NCI-H82 treated with DMSO at 0.1 percent for 48 hours (cell line): ENCODE data around the gene IPO5.

Source experiments
- DNase-seq: peaks from one replicate; lab custom pipeline; 2025; ENCODE audit not compliant: unreplicated experiment; lab: John Stamatoyannopoulos, UW

Gene IPO5

DNA sequence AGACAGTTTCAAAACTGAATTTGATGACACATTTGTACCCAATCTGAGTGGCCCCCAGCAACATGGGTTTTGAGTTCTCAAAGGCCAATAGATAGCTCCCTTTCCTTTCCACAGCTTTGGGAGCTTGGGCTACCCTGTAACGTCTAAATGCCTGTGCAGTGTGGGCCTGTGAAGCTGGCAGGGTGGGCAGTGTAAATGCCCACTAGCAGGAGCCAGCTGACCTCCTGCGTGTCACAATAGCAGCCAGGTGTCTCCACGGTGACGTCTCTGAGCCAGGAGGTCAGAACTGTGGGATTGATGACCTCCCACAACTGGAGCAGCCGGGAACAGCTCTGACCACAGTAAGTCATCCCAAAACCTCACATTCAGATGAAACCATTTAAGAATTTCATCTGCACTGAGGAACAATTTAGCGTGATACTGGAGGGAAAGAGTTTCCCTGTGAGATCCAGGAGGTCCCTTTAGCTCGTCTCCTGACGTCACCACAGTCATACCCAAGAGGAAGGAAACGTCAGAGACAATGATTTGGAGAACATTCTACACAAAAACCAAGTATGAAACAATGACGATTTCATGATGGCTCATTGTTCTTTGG, at the start of gene IPO5:
Gene IPO5 (plus strand): TSS at position 300 of the 595 bp plus-strand sequence. CDS start 23,022 bp downstream, outside the sequence.
- DNase-seq: no peak

DNA sequence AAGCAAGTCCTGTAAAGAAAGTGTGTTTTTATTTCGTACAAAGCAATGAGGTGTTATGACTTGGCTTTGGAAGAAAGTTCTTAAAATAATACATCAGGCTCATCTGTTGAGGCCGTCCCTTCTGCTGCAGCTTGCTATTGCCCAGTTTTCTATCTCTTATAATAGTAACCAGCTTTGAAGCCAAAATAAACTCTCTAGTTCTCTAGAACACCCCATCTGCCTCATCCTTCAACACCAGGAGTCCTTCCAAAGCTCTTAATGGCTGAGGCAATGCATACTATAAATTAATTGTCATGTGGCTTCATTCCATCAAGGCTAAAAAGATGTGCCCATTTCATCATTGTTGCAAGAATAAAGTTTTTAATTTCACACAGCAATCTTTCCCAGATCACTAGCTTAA, 49.4 kb upstream of the IPO5 start:
- DNase-seq: no peak

DNA sequence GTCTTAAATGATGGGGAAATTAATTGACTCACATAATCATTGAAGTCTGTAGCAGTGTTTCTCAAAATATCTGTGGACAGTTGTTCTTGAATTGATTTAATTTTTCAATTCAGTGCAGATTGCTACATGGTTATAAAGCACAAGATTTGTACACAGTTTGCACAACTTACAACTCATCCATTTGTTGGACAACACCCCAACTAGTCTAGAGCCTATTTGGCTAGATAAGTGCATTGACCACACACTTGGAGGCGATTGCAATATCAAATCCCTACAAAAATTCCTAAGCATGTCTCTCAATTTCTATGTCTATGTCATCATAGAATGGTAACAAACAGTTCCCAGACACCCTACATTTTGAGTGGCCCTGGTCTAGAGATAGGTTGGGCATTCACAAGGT, 48.0 kb upstream of the IPO5 start:
- DNase-seq: no peak

DNA sequence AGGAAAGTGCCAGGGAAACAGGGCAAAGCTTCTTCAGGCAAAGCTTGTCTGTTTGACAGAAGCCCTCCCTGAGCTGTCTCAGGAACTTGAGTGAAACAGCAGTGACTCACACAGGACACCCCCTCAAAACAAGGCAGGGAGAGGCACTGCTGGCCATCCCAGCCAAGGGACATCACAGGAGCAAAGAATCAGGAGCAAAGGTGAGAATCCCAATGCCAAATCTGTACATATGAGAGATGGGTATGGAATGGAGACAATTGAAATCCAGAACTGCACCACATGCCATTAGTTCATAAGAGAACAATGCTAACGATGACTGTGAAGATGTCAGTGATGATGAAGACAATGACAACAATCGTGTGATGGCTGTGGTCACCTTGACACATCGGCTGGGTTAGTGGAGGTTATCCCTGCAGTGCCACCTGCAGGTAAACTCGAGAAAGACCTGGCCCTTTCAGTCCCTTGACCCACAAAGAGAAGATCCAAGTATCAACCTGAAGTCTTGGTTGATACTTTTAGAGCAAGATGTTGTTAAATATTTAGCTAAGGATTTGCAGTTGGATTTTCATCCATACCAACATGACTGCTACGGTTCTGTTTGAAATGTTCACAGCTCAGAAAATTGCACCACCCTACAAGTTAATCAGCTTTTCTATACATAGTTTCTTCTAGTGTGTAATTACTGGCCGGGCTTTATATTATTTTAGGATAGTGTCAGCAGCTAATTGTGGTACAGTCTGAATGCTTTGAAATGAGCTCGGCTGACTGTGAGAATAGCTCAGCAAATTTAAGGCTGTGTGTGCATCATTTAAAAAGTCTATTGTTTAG, 42.0 kb upstream of the IPO5 start:
- DNase-seq: no peak

DNA sequence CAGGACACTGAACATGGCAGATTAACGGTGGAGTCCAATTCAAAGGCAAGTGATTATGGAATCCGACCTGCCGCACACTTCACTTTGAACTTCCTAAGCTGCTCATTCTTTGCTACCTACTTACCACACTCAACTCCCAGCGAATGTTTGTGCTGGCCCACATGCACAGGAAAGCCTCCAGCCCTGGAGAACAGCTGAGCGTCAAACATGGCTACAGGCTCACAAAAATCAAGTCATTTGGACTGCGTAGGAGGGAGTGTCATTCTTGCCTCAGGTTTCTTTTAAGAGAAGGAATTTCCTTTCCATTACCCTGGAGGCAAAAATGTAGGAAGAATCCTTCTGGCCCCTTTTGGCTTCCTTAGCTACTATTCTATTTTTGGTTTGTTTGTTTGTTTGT, 41.3 kb upstream of the IPO5 start:
- no peak for DNase-seq

DNA sequence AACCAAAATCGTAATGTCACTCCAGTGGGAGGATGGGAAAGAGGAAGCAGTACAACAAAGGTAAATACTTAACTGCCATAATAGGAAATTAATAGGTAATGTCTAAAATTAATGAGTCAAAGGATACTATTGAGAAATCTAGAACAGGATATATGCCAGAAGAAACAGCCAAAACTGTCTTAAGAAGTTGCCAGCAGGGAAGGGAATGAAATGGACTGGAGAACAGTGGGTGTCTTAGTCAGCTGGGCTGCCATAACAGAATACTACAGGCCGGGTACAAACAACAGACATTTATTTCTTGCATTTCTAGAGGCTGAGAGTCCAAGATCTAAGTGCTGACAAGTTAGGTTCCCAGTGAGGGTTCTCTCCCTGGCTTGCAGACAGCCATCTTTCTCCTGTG, 40.3 kb upstream of the IPO5 start:
- no peak for DNase-seq

DNA sequence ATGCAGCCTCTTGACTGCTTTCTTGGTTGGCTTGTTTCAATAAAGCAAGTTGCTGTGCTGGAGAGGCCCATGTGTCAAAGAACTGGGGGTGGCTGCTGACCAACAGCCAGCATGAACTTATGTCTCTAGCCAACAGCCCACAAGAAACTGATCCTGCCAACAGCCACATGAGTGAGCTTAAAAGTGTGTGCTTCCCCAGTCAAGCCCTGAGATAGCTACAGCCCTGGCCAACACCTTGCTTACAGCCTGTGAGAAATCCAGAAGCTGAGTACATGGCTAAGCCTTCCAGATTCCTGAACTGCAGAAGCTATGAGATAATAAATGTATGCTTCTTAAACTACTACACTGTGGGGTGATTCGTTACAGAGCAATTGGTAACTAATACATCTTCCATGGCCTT, 38.9 kb upstream of the IPO5 start:
- DNase-seq: no peak

DNA sequence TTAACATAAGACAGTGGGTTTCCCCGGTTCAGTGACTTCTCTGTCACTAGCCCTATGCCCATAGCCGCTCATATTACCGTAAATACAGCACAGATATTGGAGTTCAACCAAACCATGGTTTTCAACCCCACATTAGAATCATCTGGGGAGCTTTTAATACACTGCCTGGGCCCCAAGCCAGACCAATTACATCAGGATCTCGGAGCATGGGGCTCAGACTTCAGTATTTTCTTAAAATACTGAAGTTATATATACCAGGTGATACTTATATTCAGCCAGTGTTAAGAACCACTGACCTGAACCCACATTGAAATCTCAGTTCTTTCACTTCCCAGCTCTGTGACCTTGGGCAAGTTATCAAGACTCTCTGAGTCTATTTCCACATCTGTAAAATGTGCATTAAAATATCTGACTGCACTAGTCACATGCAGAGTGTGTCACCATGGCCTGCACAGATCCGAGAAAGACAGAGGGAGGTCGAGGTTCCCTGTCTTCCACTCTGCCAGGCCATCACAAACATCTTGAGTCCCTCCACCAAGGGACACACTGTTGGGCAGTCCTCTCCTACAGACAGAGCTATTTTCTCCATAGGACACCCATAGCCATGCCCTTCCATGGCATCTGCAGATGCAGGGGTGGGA, 32.2 kb upstream of the IPO5 start:
- DNase-seq: no peak

DNA sequence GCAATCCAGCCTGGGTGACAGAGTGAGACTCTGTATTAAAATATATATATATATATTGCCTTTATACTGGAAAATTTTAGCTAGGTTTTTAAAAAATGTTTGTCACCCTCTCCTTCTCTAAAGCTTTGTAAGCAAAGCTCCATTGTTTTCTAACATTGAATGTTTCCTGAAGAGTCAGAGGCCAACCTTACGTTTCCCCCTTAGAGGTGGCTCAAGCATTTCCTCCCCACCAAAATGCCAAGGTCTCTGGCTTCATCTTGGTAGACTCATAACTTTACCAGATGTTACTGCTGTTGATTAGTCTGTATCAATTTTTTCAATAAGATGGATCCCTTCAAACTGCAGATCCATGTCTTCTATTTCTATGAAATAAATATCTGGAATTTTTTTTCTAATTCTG, 25.2 kb upstream of the IPO5 start:
- no peak for DNase-seq

DNA sequence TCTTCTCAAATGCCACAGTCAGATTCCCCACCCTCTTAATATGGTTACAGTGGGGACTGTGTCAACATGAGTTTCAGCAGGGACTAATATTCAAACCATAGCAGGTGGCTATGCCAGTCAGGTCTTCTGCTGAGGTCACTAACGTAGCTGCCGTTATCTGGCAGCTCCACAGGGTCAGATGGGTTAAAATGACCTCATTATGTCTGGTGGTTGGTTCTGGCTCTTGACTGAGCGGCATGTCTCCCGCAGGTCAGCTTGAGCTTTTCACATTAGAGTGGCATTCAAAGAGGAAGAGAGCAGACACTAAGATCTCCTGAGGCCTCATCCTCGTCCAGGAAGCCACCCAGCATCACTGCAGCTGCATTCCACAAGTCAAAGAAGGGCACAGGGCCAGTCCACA, 21.4 kb upstream of the IPO5 start:
- DNase-seq: no peak

DNA sequence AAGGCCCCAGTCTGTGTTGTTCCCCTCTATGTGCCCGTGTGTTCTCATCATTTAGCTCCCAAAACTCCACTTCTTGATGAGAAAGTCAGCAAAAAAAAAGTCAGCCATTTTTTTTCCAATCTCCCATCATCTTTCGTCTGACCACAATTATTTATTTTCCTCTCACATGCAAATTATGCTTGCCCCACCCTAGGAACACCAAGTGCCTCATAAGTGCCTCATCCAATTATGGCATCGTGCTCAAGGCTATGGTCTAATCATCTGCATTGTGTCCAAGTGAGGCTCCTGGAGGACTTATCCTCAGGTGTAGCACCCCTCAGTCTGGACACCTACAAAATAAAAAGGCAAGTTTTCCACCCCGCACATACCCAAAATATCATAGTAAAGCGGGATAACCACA, 20.8 kb upstream of the IPO5 start:
- DNase-seq: no peak

DNA sequence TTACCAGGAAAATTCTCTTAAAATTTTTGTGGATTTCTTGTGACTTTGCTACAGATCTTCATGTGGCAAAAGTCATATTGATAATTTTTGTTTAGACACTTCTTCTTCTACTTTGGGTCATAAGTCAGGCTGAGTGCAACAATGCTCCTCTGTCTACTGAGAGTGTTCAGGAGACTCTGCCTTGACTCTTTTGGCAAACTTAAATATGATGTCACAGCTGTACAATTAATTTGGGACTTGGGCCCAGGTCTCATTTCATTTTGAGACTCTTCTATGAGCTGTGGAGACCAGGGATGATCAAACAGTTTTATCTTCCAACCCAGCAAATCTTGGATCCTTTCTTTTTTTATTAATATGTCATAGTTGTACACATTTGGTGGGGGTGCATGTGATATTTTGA, 19.7 kb upstream of the IPO5 start:
- no peak for DNase-seq

DNA sequence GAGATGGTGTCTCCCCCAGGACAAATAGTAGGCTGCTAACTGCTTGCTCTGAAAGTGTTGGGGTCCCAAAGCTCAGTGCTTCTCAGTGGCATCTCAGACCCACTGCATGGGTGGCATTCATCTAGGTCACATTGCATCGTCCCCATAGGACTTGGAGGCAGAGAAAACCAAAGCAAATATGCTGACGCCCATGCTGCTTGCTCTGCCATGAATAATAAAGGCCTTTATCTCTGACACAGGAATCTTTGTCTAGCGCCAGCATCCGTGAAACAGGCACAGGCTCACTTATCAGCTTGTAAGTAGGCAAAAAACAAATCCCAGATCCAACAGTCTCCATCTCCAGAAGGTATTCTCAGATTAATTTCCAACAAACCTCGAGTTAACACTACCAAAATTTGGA, 18.9 kb upstream of the IPO5 start:
- no peak for DNase-seq

DNA sequence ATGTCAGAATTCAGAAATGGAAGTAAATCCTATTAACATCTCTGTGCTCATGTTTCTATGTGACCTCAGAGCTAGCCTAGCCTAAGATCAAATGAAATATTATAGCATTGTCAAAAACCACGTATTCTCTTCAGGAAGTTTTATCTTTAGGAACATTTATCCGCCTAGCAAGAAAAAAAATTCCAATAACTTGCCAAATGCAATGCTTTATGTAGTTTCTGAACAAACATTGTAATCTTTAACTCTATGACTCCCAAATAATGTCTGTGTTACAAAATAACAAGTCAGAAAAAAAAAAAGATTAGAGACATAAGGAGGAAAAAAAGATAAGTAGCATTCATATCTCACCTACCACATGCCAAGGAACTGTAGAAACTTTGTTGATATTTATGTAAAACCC, 18.4 kb upstream of the IPO5 start:
- no peak for DNase-seq

DNA sequence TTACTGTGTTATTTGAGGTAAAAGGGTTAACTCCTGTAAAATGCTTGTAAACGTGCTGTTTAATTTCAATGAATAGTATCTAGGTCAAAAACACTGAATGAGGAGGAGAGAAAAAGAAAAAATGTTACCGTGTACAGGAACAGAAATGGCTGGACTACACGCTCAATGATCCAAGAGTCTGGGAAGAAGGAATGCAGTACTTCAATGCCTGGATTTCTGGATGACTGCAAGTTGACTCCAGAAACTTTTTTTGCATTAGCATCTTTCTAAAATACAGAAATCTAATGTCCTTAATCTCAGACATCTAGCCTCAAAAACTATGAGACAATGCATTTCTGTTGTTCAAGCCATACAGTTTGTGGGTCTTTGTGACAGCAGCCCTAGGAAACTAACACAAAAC, 17.4 kb upstream of the IPO5 start:
- no peak for DNase-seq

DNA sequence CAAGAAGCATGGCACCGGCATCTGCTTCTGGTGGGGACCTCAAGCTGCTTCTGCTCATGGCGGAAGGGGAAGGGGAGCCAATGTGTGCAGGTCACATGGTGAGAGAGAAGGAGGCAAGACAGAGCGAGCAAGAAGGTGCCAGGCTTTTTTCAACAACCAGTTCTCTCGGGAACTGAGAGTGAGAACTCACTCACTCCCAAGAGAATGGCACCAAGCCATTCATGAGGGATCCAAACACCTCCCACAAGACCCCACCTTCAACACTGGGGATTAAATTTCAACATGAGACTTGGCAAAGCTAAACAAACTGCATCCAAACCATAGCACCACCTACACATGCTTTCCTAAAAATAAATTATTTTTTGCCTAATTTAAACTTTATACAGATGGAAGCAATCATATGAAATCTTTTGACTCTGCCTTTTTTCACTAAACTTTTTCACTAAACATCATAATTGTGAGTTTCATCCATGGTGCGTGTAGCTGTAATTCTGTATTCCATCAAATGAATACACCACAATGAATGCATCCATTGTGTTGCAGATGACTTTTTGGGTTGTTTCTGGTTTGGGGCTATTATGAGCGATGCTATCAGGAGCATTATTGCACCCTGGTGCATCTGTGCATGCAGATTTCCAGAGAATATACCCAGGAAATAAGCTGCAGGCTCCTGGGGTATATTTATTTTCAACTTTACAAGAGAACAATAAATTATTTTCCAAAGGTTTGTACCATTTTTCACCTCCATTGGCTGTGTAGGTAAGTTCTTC, 14.6 kb upstream of the IPO5 start:
- DNase-seq: no peak

DNA sequence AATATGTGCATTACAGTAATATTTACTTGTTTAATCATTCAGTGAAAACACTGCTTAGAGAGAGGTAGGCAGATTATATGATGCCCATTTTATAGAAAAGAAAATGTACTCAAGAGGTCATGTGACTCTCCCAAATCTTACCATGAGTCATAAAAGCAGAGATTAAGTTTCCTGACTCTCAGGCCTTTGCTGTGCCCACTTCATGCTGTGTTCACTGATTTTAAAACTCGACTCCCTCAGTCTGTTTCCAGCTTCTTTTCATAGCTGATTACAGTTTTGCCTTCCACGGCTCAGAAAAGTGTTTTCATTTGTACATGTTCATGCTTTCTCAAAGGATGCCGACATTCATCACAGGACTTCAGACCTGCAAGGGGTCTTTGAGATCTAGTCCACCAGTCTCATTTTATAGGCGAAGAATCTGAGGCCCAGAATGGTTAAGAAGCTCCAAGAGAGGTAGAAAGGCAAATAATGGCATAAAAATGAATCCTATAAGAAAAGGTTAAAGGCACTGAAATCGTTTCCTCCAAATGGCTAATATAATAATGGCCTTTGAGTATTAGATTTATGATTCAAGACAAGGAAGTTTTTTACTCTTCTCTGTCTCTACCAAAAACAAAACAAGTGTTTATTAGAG, 9.0 kb upstream of the IPO5 start:
- DNase-seq: no peak

DNA sequence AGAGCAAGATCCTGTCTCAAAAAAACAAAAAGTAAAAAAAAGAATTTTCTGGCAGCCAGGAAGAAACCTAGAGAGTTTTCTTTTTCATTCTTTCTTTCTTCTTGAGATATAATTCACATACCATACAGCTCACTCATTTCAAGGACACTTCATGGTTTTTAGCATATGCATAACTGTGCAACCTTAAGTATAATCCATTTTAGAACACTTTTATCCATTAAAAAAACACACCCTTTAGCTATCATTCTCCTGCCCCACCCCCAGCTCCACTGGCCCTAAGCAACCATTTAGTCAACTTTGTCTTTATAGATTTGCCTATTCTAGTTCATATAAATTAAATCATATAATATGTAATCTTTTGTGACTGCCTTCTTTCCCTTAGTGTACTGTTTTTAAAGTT, 8.1 kb upstream of the IPO5 start:
- no peak for DNase-seq

DNA sequence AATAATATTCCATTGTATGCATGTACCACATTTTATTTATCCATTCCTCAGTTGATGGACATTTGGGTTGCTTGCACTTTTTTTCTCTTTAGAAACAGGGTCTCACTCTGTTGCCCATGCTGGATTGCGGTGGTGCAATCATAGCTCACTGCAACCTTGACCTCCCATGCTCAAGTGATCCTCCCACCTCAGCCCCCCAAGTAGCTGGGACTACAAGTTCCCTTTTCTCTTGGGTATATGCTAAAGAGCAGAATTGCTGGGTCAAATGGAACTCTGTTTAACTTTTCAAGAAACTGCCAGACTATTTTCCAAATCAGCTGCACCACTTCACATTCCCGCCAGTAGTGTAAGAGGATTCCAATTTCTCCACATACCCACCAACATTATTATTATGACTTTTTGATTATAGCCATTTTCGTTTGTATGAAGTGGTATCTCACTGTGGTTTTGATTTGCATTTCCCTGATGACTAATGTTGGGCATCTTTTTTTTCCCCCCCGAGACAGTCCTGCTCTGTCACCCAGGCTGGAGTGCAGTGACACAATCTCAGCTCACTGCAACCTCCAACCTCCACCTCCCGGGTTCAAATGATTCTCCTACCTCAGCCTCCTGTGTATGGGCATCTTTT, 7.6 kb upstream of the IPO5 start:
- no peak for DNase-seq

DNA sequence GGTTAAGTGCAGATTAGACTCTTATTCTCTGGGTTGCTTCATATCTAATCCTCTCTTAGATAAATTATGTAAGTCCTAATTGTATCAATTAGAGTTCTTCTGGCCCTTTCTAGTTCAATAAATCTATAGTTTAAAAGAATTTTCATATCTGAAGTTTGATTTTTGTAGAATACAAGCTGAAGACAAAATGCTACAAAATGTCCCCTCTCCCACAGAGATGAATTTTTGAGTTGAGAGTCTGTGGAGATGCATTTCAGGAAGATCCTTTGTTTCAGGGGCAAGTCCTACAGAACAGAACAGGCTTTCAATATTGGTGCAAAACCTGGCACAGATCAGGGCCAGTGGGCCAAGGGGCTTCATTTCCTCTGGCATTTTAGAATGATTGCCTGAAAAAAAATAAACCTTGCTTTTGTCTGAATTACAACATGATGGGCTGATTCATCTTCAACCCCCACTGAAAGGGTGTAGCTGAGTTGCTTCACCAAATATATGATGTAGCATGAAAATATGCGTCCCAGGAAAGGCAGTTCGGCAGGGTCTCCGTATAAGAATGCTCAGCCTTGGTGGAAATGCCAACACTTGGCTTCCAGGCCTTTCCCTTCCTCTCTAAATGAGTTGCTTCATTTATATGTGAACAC, 6.4 kb upstream of the IPO5 start:
- no peak for DNase-seq
